Ovary (tissue), 3 donors: ENCODE data around the gene EXOSC5.

Experiments used
- CTCF ChIP-seq, 3 donors: fragments of 450-650 bp in 2 of 3; fragments of 200-600 bp in 1 of 3; IDR thresholded peaks; one replicate each; pipeline versions ENCODE4 v1.5.1 to v1.8.0; 2016 to 2022; ENCODE audit warnings: antibody characterized with exemption in 3 of 3, mild to moderate bottlenecking in 1 of 3
- EP300 ChIP-seq: sonication (generic); formaldehyde crosslinking; IDR thresholded peaks from one replicate; pipeline ENCODE4 v1.6.1; 2017; ENCODE audit warnings: antibody characterized with exemption
- POLR2A ChIP-seq: fragments of 450-650 bp; IDR thresholded peaks from one replicate; pipeline ENCODE4 v1.6.1; 2017; ENCODE audit warnings: antibody characterized with exemption, mild to moderate bottlenecking, moderate library complexity
- donor health status: DM: no; HTN: no; CAD: no.

- TF ChIP-seq CTCF (IDR thresholded peaks at IDR 0.05) (no peak), POLR2A (no peak), EP300 (no peak)
Measured at GRCh38 chr19:41355802-41356201, 41.4 kb downstream of the EXOSC5 start.
